Measurements from ENCODE around the gene CCNL1. TPM values are rescaled to one million over a fixed set of nuclear protein-coding genes. Genes with fewer than 3 reads are reported as not detected.

The CCNL1 gene
- total and polyA plus RNA-seq, 2 of the 4 experiments (the other 2 are of a cell fraction), result 60.9 to 83.3 TPM

DNA sequence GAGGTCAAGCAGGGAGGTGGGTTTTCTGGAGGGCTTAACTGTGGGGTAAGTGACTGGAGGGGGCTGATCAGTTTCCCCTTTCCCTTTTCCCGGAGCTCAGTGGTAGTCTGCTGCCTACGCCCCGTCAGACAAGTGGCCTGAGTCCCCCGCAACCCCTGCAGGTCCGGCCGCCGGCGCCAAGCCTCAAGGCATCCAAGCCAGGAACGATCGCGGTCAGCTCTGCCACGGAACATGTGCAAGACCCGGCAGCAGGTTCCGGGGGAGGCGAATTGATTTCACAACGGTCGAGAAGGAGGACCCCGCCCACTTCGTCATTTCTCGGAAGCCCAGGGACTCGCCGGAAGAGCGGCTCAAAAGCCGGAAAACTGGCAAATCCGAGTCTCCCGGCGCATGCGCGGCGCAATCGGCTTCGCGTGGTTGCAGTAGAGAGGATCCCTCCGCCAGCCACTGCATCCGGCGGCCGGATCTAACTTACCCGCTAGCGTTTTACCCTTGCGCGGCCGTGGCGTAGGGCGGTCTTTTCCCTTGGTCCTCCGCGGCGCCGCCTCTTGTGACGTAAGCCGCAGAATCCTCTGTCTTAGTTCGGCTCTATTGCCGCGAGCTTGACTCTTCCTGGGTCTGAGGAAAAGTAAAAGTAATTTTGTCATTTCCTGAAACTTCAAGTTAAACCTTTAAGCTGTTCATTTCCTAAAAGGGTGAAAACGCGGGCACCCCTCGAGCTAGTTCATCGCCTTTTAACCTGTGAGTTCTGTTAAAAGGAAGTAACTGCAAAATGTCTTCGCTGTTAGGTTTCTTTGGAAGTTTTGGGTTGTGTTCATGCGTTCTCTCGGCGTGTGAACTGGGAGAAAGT, 14.9 kb upstream of the CCNL1 start (continued):
- TF ChIP-seq, protein P1, sequence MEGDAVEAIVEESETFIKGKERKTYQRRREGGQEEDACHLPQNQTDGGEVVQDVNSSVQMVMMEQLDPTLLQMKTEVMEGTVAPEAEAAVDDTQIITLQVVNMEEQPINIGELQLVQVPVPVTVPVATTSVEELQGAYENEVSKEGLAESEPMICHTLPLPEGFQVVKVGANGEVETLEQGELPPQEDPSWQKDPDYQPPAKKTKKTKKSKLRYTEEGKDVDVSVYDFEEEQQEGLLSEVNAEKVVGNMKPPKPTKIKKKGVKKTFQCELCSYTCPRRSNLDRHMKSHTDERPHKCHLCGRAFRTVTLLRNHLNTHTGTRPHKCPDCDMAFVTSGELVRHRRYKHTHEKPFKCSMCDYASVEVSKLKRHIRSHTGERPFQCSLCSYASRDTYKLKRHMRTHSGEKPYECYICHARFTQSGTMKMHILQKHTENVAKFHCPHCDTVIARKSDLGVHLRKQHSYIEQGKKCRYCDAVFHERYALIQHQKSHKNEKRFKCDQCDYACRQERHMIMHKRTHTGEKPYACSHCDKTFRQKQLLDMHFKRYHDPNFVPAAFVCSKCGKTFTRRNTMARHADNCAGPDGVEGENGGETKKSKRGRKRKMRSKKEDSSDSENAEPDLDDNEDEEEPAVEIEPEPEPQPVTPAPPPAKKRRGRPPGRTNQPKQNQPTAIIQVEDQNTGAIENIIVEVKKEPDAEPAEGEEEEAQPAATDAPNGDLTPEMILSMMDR (conservative IDR thresholded peaks at IDR 0.05; ENCODE audit: low read depth, low read length), result no peak
- TF ChIP-seq CHD1 (IDR thresholded peaks at IDR 0.05; ENCODE audit: low read depth, low read length), result no peak; the same call in none of the 2 replicates

Measured in IMR-90 (cell line).